Activated CD8-positive, alpha-beta memory T cell treated with anti-CD3 and anti-CD28 coated beads, Interleukin-2, amount 50 U/mL, for 1 hour (primary cell): ENCODE data around the gene SPDYE9.
"Not testable (repeated sequence)": the region's sequence is repeated elsewhere in the genome, so short reads cannot be mapped to it uniquely, and the experiment has no call there.

Source experiments
- DNase-seq: peaks from one replicate; pipeline ENCODE4 v3.0.0-alpha.2; 2020; ENCODE audit errors: extremely low read depth

Gene SPDYE9

GRCh38 chr7:73085938-73086337, at the start of gene SPDYE9:
SPDYE9 (minus strand) TSS chr7:73086038; CDS start chr7:73084238, 1,800 bp downstream.
- DNase-seq, result not testable (repeated sequence)

- DNase-seq, result not testable (repeated sequence)
These were observed 49.0 kb upstream of the SPDYE9 start for GRCh38 chr7:73134866-73135265.

GRCh38 chr7:73132651-73133217, 46.9 kb upstream of the SPDYE9 start:
- DNase-seq, result not testable (repeated sequence)

DNA sequence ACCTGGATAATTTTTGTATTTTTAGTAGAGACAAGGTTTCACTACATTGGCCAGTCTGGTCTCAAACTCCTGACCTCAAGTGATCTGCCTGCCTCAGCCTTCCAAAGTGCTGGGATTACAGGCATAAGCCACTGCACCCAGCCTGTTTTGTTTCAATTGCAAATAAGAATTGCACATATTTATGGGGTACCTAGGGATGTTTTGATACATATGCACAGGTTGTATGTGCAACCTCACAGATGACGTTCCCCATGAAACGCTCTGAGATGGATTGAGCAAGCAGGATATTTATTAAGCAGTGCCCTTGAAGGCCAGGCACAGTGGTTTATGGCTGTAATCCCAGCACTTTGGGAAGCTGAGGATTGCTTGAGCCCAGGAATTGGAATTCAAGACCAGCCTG, 44.8 kb upstream of the SPDYE9 start:
- not testable (repeated sequence) for DNase-seq

- not testable (repeated sequence) for DNase-seq
These were observed 38.3 kb upstream of the SPDYE9 start for GRCh38 chr7:73124126-73124525.

DNA sequence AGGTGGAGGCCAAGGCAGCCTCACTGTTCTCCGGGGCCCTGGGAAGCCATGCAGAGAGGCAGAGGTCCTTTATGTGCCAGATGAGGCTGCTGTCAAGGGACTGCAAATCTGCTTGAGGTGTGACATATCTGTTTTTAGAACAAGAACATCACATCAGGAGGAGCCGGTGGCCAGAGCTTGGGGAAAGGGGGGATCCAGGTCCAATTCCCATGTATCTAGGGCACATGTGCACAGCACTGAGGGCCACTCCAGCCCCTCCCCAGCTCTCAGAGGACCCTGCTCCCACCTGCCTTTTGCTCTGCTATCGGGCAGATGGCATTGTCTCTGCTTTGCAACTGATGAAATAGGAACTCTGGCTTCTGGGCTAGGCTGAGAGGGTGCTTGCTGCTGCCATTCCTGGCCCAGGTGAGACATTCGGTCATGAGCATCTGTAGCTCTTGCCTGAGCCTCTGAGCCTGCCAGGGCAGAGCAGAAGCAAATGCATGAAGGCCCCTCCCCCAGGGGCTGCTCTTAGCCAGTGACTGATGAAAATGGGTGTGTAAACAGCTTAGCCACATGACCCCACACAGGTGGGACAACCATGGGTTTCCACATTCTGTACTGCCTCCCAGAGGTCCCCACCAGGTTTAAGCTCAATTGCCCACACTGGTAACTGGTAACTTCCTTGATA, 37.1 kb upstream of the SPDYE9 start:
- not testable (repeated sequence) for DNase-seq

- DNase-seq, result not testable (repeated sequence)
These were observed 32.3 kb upstream of the SPDYE9 start for GRCh38 chr7:73118155-73118554.

DNA sequence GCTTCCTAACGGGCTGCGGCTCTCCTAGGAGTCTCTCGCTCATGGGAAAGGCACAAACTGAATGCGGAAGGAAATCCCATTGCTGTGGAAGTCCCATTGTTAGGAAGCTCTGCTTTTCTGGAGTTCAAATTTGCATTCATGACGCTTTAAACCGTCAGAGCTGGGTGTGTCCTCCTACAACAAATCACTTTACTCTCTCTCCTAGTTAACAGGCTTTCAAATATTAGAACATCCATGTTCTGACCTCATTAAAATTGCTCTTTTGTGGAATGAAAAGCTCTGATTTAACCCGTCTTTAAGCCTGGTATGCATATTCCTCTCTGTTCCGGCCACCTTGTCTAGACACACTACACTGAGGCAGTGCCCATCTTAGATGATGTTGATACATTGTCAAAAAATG, 28.0 kb downstream of the SPDYE9 start, which contains the start of gene SPDYE11:
Gene SPDYE11, minus strand, starts transcription at position 101 of the 400 bp plus-strand sequence. CDS start 1,800 bp downstream, outside the sequence.
- not testable (repeated sequence) for DNase-seq

- not testable (repeated sequence) for DNase-seq
These were observed 56.2 kb downstream of the SPDYE9 start, which contains the start of gene SPDYE8 for GRCh38 chr7:73029666-73030065. SPDYE8 (minus strand) TSS chr7:73029766; CDS start chr7:73027966, 1,800 bp downstream.
